ENCODE data around the gene NRG4. TPM values are rescaled to one million over a fixed set of nuclear protein-coding genes. Genes with fewer than 3 reads are reported as not detected.

NRG4 gene
- total and polyA plus RNA-seq, 2 of the 8 experiments (the other 6 are each of a cell fraction or from before 2014, with no cell fraction given), result 0.24 TPM; not detected in 1

DNA sequence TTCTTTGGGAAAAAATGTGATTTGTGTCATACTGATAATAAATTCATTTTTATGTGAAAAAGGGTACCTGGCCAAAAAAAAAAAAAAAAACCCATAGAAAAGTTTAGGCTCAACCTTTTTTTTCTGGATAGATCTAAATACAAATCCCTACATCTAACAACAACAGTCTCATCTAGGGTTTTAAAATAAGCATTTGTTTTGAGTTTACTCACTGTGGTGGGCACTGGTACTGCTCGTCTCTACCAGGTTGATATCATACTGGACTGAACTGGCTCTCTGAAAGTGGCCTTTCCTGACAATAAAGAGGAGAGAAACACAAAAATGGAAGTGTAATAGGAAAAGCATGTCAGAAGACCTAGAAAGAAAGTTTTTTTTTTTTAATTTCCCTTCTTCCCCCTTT lies 56.5 kb downstream of the NRG4 start:
- H3K27me3 ChIP-seq (replicated peaks in 1 of 4; ENCODE audit: control insufficient read depth in 3 of 4, extremely low read depth in 1 of 4, insufficient read depth in 3 of 4, low read length in 3 of 4), result no peaks in the 10 kb centered on the region
- no peak overlapping the region for H2BK12ac ChIP-seq (ENCODE audit: low read depth, low read length)
- H3K23me2 ChIP-seq (ENCODE audit: low read depth, low read length), result no peaks in the 10 kb centered on the region
- H4K5ac ChIP-seq (ENCODE audit: insufficient read length, low read depth, low read length), result no peak overlapping the region
- H3K14ac ChIP-seq (ENCODE audit: insufficient read length), result no peak overlapping the region
- H4K20me1 ChIP-seq (replicated peaks in 1 of 2; ENCODE audit: control insufficient read depth in 1 of 2, insufficient read depth in 2 of 2, low read length in 2 of 2), result no peaks in the 10 kb centered on the region
- CTCF ChIA-PET (ENCODE audit: partially characterized antibody), result interaction anchor here (0.6 to 1.1 kb wide), 6 partner anchors 9 to 193 kb away, joined by 3 to 5 read pairs (median 3); no protein-coding TSS in a partner anchor
- no peaks in the 10 kb centered on the region for H3K9me3 ChIP-seq (ENCODE audit: insufficient read depth in 2 of 2, low read depth in 1 of 2, low read length in 1 of 2)
- no peak overlapping the region for H2BK20ac ChIP-seq (ENCODE audit: low read length)
- H2AFZ ChIP-seq (ENCODE audit: low read length), result no peak overlapping the region
- DNase-seq (ENCODE audit: low read depth in 1 of 2, low spot score in 2 of 2) (no peak), FAIRE-seq (no peak)
- H3K79me1 ChIP-seq (ENCODE audit: low read depth, low read length), result no peaks in the 10 kb centered on the region
- no peaks in the 10 kb centered on the region for H3K36me3 ChIP-seq (ENCODE audit: control insufficient read depth in 2 of 4, insufficient read depth in 4 of 4, low read length in 3 of 4)
- H3K56ac ChIP-seq (replicated peaks; ENCODE audit: insufficient read length, low read depth, low read length), result no peak overlapping the region
- H2BK5ac ChIP-seq (ENCODE audit: low read depth, low read length), result no peak overlapping the region
- 85% methylated on average over 1 of the region's 1 CpG; no CpG with 5 or more reads in 1 of the 2 experiments for WGBS, 2 experiments (ENCODE audit: extremely low coverage in 1 of 2, insufficient coverage in 1 of 2, insufficient read length in 1 of 2, insufficient replicate concordance in 2 of 2, low coverage in 1 of 2, low lambda C conversion rate in 2 of 2, missing lambda C conversion rate in 1 of 2)
- no peak for TF ChIP-seq POLR2A (IDR thresholded peaks at IDR 0.05; ENCODE audit: control extremely low read depth in 1 of 2, low read depth in 2 of 2, low read length in 2 of 2)
- TF ChIP-seq HDAC6 (IDR thresholded peaks at IDR 0.05; ENCODE audit: low read depth, low read length), result no peak
- no peak for TF ChIP-seq EP300 (IDR thresholded peaks at IDR 0.05; ENCODE audit: borderline replicate concordance in 1 of 2, low read depth in 2 of 2, low read length in 2 of 2)
- no peak for TF ChIP-seq SRF (IDR thresholded peaks at IDR 0.05; ENCODE audit: low read depth, low read length)
- TF ChIP-seq KDM4A (IDR thresholded peaks at IDR 0.05; ENCODE audit: low read depth, low read length, severe bottlenecking), result no peak
- no peak for TF ChIP-seq GABPA (IDR thresholded peaks at IDR 0.05; ENCODE audit: borderline replicate concordance, insufficient read depth, low read length)
- TF ChIP-seq PHF8 (conservative IDR thresholded peaks at IDR 0.05; ENCODE audit: low read depth, low read length), result no peak
- no peak for TF ChIP-seq SUZ12 (IDR thresholded peaks at IDR 0.05; ENCODE audit: low read length)
- no peak for TF ChIP-seq SIN3A (conservative IDR thresholded peaks at IDR 0.05 in 1 of 2, IDR thresholded peaks at IDR 0.05 in 1 of 2; ENCODE audit: low read depth in 1 of 2, low read length in 2 of 2)
- no peak for TF ChIP-seq MAFK (IDR thresholded peaks at IDR 0.05; ENCODE audit: low read depth, low read length)
- no peak for TF ChIP-seq GTF2F1 (IDR thresholded peaks at IDR 0.05; ENCODE audit: borderline replicate concordance, low read depth, low read length)
- TF ChIP-seq EGR1 (IDR thresholded peaks at IDR 0.05; ENCODE audit: borderline replicate concordance, low read depth, low read length), result no peak
- no peak for TF ChIP-seq CTBP2 (IDR thresholded peaks at IDR 0.05; ENCODE audit: borderline replicate concordance, insufficient read depth, insufficient read length, low read length)
- no peaks in the 10 kb centered on the region for H3K79me2 ChIP-seq (ENCODE audit: control insufficient read depth in 1 of 2, insufficient read depth in 2 of 2, low read length in 2 of 2)
- H3K4me2 ChIP-seq (ENCODE audit: insufficient read depth in 1 of 2, low read depth in 2 of 2, low read length in 2 of 2), result no peak overlapping the region
- H4K8ac ChIP-seq (ENCODE audit: extremely low read depth, insufficient read depth, low read length), result no peak overlapping the region
- H4K91ac ChIP-seq (replicated peaks; ENCODE audit: insufficient read length, low read length), result no peak overlapping the region
- H2BK120ac ChIP-seq (replicated peaks; ENCODE audit: low read depth, low read length), result no peak overlapping the region
- no peaks in the 10 kb centered on the region for H3K4me1 ChIP-seq (replicated peaks in 1 of 4; ENCODE audit: control insufficient read depth in 3 of 4, insufficient read depth in 4 of 4, low read length in 3 of 4)
- no peak overlapping the region for H3K23ac ChIP-seq (ENCODE audit: insufficient read length)
- no peak overlapping the region for H3K4ac ChIP-seq (replicated peaks; ENCODE audit: insufficient read length, low read depth, low read length)
- no peak overlapping the region for H3K9ac ChIP-seq (replicated peaks in 1 of 4; ENCODE audit: extremely low read depth in 1 of 4, low read depth in 3 of 4, low read length in 3 of 4)
- no peak overlapping the region for H2BK15ac ChIP-seq (ENCODE audit: low read length)
- no peak overlapping the region for H2AK5ac ChIP-seq (ENCODE audit: low read depth, low read length)
- H3K18ac ChIP-seq (ENCODE audit: extremely low read depth, low read length), result no peak overlapping the region
- POLR2A ChIA-PET (ENCODE audit: partially characterized antibody), result interaction anchor here (0.7 kb wide), 1 partner anchor 16 kb away, joined by 4 read pairs; no protein-coding TSS in a partner anchor
- no peak overlapping the region for H3K4me3 ChIP-seq (ENCODE audit: extremely low read depth in 1 of 4, insufficient read depth in 2 of 4, low read depth in 3 of 4, low read length in 4 of 4)
- no peak overlapping the region for H3K27ac ChIP-seq (ENCODE audit: low read depth, low read length)
